Activated gamma-delta T cell treated with Interleukin-2 at 50 U/mL for 16 hours (primary cell): Measurements from ENCODE around the gene JAGN1.
"Not testable (repeated sequence)": the region's sequence is repeated elsewhere in the genome, so short reads cannot be mapped to it uniquely, and the experiment has no call there.

ENCODE experiments used
- DNase-seq: peaks from one replicate; pipeline ENCODE4 v3.0.0-alpha.2; 2020

JAGN1 gene

GRCh38 chr3:9898467-9899241 is 8.2 kb downstream of the JAGN1 start:
- DNase-seq: no peak

- no peak for DNase-seq
Measured at GRCh38 chr3:9899289-9899791, 8.9 kb downstream of the JAGN1 start.

- not testable (repeated sequence) for DNase-seq
Measured at GRCh38 chr3:9900965-9901415, 10.6 kb downstream of the JAGN1 start.

- DNase-seq: no peak
Measured at GRCh38 chr3:9901967-9902366, 11.6 kb downstream of the JAGN1 start.

GRCh38 chr3:9902372-9903237 is 12.2 kb downstream of the JAGN1 start, which contains the start of gene IL17RE:
TSS of gene IL17RE (plus strand) at chr3:9902848. CDS start at chr3:9902933, 85 bp downstream.
- no peak for DNase-seq

- DNase-seq: no peak
Measured at GRCh38 chr3:9903238-9903624, 12.8 kb downstream of the JAGN1 start.

- no peak for DNase-seq
Measured at GRCh38 chr3:9903904-9904303, 13.5 kb downstream of the JAGN1 start.

- DNase-seq: no peak
Measured at GRCh38 chr3:9906480-9906879, 16.1 kb downstream of the JAGN1 start.

- DNase-seq: no peak
Measured at GRCh38 chr3:9908286-9908685, 17.9 kb downstream of the JAGN1 start.

- DNase-seq: no peak
Measured at GRCh38 chr3:9909221-9910013, 19.0 kb downstream of the JAGN1 start.

- DNase-seq: no peak
Measured at GRCh38 chr3:9911863-9912262, 21.5 kb downstream of the JAGN1 start.

GRCh38 chr3:9912294-9912935 is 22.0 kb downstream of the JAGN1 start:
- no peak for DNase-seq

GRCh38 chr3:9913601-9914000 is 23.2 kb downstream of the JAGN1 start:
- no peak for DNase-seq

- DNase-seq: no peak
Measured at GRCh38 chr3:9914011-9914410, 23.6 kb downstream of the JAGN1 start.

- DNase-seq: no peak
Measured at GRCh38 chr3:9914559-9915253, 24.3 kb downstream of the JAGN1 start.

- DNase-seq: no peak
Measured at GRCh38 chr3:9915254-9916141, 25.1 kb downstream of the JAGN1 start.

GRCh38 chr3:9916346-9916733 is 25.9 kb downstream of the JAGN1 start:
- DNase-seq: no peak

- no peak for DNase-seq
Measured at GRCh38 chr3:9916734-9917680, 26.6 kb downstream of the JAGN1 start, which contains the start of gene IL17RC. TSS of gene IL17RC (plus strand) at chr3:9917098. CDS start at chr3:9917316, 218 bp downstream.

GRCh38 chr3:9917820-9918219 is 27.4 kb downstream of the JAGN1 start:
- no peak for DNase-seq
